22Rv1 (cell line): ENCODE data around the gene RAMP3.

Experiments
- H3K27ac ChIP-seq: fragments of 450-650 bp; 2 replicates; pipeline ENCODE4 v1.5.1; 2017
- CTCF ChIP-seq: fragments of 450-650 bp; IDR thresholded peaks from 2 replicates; pipeline ENCODE4 v1.5.1; 2017; ENCODE audit warnings: mild to moderate bottlenecking
- ZFX ChIP-seq: fragments of 450-650 bp; IDR thresholded peaks from 2 replicates; pipeline ENCODE4 v1.6.1; 2017; ENCODE audit warnings: antibody characterized with exemption, borderline replicate concordance

Gene RAMP3

DNA sequence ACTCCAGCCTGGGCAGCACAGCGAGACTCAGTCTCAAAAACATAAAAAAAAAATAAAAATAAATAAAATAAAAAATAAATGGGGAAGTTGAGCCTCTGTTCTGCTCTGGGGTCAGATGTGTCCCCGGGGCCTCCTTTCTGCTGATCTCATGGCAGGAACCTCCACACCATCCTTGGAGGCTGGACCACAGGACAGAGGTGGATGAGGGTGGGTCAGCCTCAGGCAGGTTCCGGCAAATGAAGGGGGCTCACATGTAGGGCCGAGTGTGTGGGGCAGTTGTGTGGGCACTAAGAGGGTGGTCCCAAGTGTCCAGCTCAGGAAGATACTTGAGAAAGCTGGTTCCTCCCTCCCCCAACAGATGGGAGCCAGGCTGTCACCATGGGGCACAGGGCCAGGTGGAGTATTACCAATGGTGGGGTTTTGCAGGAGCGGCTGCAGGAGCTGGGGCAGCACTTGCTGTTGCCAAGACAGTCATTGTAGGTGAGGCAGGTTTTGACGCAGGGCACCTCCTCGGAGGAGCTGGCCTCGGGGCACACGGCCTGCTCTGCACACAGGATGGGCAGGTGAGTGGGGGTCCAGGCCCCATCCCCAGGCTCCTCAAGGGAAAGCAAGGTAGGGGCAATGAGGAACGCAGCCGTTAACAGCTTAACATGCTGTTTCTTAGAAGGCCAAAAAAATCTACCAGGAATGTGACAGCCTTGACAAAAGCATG, 32.2 kb upstream of the RAMP3 start:
- TF ChIP-seq ZFX: no peak
- no peak for TF ChIP-seq CTCF
- no peak overlapping the region for H3K27ac ChIP-seq

DNA sequence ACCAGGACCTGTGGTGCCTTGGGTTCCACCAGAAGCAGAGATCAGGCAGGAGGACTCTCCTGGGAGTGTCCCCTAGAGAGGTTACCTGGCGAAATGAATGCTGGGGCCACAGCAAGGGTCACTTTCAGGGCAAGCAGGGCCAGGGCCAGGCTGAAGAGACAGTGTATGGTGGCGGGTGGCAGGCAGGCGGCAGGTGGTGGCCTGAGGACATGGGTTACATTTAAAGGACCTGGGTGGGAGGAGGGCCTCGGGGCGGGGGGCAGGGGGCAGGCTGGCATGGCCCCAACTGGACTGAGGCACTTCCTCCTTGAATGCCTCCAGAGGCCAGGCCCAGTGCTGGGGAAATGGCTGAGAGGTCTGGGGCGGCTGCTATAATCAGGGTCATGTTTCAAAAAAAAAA, 31.4 kb upstream of the RAMP3 start:
- no peak overlapping the region for H3K27ac ChIP-seq
- TF ChIP-seq CTCF: no peak
- TF ChIP-seq ZFX: no peak

GRCh38 chr7:45126920-45127319, 30.7 kb upstream of the RAMP3 start:
- no peak overlapping the region for H3K27ac ChIP-seq
- TF ChIP-seq ZFX (no peak), CTCF (no peak)

- TF ChIP-seq ZFX: no peak
- no peak for TF ChIP-seq CTCF
- no peak overlapping the region for H3K27ac ChIP-seq
Observed at GRCh38 chr7:45129181-45129800, 28.3 kb upstream of the RAMP3 start.

DNA sequence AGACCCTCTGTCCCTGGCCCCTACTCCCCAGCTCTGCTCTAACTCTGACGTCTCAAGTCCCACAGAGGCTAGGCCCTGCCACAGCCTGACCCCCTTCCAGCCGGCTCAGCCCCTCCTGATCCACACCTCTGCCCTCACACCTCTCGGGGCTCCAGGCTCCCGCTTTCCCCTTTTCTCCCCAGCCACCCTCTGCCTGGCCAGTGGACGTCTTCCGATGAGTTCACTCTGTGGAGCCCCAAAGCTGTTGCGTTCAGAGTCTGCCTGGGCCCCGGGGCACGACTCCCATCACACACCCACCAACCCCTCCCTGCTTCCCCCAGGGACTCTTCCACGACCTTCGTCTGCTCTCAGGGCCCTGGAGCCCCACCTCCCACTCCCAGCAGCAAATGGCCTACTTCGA, 27.7 kb upstream of the RAMP3 start:
- H3K27ac ChIP-seq: no peak overlapping the region
- TF ChIP-seq ZFX: no peak
- TF ChIP-seq CTCF: no peak

GRCh38 chr7:45130910-45131309, 26.7 kb upstream of the RAMP3 start:
- H3K27ac ChIP-seq: no peak overlapping the region
- TF ChIP-seq CTCF (no peak), ZFX (no peak)

DNA sequence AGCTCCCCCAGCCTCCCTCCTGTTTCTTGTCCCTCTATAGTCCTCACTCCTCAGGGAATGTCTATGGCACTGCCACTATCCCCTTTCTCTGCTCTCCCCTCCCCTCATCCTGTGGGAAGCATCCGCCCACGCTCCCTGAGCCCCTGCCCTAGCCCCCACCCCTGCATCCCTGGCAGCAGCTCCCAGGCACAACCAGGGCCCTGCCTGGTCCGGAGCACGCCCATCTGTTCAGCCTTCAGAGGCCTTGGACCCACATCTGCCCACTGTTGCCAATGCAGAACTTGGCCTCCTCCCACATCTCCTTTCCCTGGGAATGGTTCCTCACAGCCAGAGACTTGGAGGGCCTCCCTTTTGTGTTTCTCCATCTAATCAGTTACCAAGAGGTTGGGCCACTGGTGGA, 25.7 kb upstream of the RAMP3 start:
- H3K27ac ChIP-seq: no peak overlapping the region
- no peak for TF ChIP-seq CTCF
- TF ChIP-seq ZFX: no peak
